Measurements from ENCODE around the gene CNTN6.

The CNTN6 gene

DNA sequence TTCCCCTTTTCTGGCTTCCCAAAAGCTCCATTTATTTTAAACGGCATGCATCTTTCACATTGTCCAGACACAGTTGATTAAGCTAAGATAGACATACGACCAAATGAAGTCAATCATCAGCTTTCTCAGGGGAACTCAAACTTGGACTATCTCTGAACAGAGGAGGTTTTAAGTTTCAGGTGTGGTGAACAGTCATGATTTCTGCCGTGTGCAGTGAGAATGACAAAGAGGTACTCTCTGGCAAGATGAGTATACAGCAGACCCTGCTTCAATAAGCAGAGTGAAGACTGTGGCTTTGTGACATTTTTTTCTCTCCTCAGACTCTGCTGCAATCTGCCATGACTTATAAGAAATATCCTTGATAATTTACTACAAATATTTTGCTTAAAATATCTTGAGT is 307.7 kb downstream of the CNTN6 start:
- in situ Hi-C loops (cut with HindIII; ENCODE audit: low sequenced_read_pairs) = no loop called here

DNA sequence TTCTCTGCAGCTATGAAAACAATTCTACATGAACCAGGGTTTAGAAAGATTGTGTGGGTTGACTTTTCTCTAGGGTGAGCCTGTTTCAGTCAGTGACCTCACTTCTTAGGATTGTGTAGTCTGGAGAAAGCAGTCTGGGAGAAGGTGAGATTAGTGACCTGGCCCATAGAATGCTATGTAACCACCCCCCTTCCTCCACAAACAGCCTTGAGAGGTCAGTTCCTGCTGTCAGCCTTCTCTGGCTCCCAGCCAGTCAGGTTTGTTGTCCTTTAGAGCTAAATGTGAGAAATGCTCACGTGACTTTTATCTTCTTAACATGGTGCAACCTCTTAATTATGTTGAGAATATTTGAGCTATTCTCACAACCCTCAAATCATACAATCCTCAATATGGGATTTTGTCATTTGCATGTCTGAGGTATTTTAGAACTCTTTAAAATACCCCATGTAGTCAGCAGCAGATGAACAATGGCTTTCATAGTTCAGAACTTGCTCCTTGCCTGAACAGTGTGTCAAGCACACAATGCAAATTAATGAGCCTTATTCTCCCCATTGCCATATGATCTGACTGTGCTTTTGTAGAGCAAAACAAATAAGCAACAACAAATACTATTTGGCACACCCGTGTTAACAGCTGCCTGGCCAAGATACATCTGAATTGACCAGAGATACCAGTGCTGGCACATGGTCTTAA is 311.6 kb downstream of the CNTN6 start:
- in situ Hi-C loops (cut with HindIII; ENCODE audit: low sequenced_read_pairs) = no loop called here

DNA sequence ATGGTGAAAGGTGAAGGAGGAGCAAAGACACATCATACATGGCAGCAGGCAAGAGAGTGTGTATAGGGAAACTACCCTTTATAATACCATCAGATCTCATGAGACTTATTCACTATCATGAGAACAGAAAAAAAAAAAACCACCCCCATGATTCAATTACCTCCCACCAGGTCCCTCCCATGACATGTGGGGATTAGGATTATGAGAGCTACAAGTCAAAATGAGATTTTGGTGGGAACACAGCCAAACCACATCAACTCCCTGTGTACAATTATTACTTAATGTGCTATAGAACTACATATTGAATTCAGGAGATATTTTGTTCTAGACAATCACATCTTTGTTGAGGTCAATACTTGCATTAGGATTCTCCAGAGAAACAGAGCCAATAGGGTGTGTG is 313.4 kb downstream of the CNTN6 start:
- in situ Hi-C loops (cut with HindIII; ENCODE audit: low sequenced_read_pairs) = no loop called here

DNA sequence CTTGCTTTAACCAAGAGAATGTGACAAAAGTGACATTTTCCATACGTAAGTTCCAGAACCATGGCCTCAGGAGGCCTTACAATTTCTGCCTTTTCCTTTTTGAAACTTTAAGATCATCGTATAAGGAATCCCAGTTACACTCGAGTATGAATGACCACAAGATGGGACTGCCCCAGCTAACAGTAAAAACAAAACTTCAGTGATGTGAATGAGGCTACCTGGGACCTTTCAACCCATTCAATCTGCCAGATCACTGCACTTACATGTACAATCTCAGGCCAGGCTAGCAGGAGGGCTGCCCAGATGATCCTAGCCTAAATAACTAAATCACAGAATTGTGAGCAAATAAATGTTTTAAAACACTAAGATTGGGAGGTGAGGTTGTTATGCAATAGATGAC is 328.8 kb downstream of the CNTN6 start:
- in situ Hi-C loops (cut with HindIII; ENCODE audit: low sequenced_read_pairs) = no loop called here

DNA sequence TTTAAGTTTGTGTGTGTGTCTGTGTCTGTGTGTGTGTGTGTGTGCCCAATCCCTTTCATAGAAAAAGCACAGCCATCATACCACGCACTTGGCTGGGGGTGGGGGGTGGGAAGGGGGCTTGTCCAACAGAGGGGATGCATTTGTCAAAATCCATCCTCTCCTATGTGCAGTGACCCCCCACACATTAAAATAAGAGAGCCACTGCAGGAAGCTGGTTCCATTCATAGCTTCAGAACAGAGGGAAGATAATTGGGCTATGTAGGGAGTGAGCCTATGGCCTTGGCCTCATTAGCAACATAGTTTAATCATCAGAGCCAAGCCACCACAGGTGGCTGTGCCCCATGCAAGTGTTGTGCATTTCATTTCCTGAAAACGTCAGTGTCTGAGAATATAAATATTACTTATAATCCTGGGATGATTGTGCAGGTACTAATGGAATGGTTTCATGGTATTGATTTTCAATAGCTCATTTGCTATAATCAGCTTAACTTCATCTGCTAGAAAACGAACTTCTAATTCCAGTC is 330.8 kb downstream of the CNTN6 start:
- in situ Hi-C loops (cut with HindIII; ENCODE audit: low sequenced_read_pairs) = no loop called here

DNA sequence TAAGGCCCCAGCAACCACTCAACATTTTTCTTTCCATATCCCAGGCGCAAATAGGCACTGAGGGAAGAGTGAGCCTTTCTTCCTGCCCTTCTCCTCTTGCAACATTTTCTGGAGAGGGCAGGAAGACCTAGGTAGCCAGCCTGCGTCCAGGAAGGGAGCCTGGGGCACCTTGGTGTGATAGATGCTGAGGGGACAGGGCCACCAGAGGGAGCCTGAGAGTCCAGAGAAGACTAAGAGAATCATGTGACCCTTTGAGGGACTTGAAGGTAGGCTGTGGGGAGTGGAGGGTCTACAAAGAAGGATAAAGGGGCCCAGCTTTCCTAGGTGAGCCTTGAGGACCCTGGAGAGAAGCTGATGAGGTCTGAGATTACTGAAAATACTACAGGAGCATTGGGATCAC is 346.6 kb downstream of the CNTN6 start:
- in situ Hi-C loops (cut with HindIII; ENCODE audit: low sequenced_read_pairs) = no loop called here

DNA sequence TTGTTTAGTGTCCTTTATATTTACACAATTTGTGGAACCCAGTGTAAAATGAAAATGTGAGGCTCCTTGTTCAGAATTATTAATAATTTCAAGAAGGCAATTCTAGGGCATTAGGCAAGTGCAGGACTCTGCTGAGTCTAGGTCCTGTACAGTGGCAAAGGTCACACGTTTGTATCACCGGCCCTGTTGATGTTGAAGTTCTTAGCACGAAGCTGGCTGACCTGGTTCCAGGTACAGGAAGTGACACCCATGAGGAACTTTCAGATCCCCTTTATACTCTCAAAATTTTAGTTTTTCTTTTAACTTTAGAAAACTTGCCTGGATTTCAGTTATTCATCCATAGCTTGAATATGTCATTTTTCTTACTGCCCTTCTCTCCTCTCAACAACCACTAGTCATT is 349.4 kb downstream of the CNTN6 start:
- in situ Hi-C loops (cut with HindIII; ENCODE audit: low sequenced_read_pairs) = no loop called here

DNA sequence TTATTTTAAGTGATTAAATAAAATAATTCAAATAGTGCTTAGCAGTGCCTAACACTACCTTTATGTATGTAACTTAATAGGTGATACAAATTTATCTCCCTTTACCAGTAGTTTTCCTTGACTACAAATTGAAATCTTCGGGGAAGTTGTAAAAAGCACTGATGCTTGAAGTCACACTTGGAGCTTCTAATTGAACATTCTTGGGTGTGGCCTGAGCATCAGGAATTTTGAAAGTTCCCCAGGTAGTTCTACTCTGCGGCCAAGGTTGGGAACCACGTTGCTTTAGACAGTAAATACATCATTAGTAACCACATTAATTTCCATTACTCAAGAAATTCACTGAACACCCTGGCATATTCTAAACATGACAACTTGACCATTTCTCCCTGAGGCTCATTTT is 351.4 kb downstream of the CNTN6 start:
- in situ Hi-C loops (cut with HindIII; ENCODE audit: low sequenced_read_pairs) = no loop called here

DNA sequence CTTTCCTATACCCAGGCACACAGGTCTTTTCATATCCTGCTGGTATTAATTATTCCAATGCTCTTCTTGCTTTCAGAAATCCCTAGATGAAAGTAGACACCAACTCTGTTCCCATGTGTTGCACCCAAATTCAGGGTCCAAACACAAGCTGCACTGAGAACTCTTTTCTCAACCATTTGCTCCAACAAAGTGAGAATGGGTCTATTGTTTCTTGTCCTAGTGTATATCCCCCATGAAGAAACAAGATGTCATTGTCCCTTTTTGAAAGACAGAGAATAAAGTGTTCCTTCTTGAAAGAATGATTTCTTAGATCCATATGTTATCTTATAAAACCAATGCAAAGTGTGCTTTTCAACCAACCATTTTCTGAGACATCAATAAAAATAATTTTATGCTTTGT is 353.7 kb downstream of the CNTN6 start:
- in situ Hi-C loops (cut with HindIII; ENCODE audit: low sequenced_read_pairs) = no loop called here

DNA sequence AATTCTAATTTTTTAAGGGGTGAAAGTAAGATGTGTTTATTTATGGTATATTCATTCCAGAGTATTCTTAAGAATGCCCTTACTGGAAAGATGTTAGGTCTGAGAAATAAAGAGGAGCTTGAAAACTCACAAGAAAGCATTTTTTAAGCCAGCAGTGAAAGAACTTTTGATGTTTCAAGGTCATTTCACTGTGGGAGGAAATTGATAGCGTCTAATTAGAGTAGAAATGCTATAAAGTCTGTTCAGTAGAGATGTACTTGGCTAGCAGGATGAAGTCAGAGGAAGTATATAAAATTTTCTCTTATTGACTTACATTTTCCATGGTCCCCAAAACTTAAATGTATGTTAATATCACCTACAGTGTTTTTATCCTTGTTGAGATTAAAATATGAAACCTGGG is 354.6 kb downstream of the CNTN6 start:
- in situ Hi-C loops (cut with HindIII; ENCODE audit: low sequenced_read_pairs) = no loop called here

DNA sequence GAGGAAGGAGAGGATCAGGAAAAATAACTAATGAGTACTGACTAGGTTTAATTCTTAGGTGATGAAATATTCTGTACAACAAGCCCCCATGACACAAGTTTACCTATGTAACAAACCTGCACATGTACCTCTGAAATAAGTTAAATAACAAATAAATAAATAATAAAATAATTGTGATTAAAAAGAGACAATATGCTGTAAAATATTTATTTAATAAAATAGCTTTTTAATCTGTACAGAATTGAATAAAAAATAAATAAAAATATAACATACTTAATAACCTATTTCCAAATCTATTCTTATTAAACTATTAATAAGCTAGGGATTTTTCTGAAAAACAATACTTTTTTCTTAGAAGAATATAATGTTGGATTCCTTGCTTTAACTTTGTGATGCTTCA is 355.6 kb downstream of the CNTN6 start:
- in situ Hi-C loops (cut with HindIII; ENCODE audit: low sequenced_read_pairs) = no loop called here

All from endothelial cell of hepatic sinusoid (primary cell).